ENCODE results near the gene SH3PXD2A. TPM values are rescaled to one million over a fixed set of nuclear protein-coding genes. Genes with fewer than 3 reads are reported as not detected.

SH3PXD2A gene
- total and polyA plus RNA-seq, 12 donors, result 5.7 to 34.5 (median 19.2) TPM

DNA sequence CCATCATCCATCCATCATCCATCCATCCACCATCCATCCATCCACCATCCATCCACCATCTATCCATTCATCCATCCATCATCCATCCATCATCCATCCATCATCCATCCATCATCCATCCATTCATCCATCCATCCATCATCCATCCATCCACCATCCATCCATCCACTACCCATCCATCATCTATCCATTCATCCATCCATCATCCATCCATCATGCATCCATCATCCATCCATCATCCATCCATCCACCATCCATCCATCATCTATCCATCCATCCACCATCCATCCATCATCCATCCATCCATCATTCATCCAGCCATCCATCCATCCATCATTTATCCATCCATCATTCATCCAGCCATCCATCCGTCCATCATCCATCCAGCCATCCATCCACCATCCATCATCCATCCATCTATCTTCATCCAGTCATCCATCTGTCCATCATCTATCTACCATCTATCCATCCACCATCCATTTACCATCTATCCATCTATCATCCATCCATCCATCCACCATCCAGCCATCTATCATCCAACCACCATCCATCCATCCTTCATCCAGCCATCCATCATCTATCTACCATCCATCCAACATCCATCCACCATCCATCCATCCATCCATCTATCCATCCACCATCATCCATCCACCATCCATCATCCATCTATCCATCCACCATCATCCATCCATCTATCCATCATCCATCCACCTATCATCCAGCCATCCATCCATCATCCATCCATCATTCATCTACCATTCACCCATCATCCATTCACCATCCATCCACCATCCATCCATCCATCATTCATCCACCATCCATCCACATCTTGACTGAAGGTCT lies 153.8 kb downstream of the SH3PXD2A start:
- WGBS, 4 donors, result 29 to 81% (median 46%) methylated on average over 1 of the region's 1 CpG
- Histone ChIP-seq H3K27me3 (no peaks in the 10 kb centered on the region), H3K9me3 (replicated peaks in 1 of 3) (no peaks in the 10 kb centered on the region), H3K36me3 (replicated peaks in 1 of 2) (no peaks in the 10 kb centered on the region), H3K4me1 (replicated peaks in 1 of 2) (peaks cover 0 to 2% of the 10 kb centered on the region in 2 donors), H3K4me3 (no peak overlapping the region), H3K27ac (no peak overlapping the region)
- DNase-seq, result no peak
- no peak for TF ChIP-seq CTCF (IDR thresholded peaks at IDR 0.05)
- TF ChIP-seq POLR2A (IDR thresholded peaks at IDR 0.05), result no peak
- intact Hi-C loops (cut with DNase I), result no loop called here

GRCh38 chr10:103700436-103700715 lies 155.0 kb downstream of the SH3PXD2A start:
- no peaks in the 10 kb centered on the region for H3K27me3 ChIP-seq
- H3K4me1 ChIP-seq (replicated peaks in 1 of 2), result peaks cover 0 to 12% of the 10 kb centered on the region in 2 donors
- no peak overlapping the region for H3K27ac ChIP-seq
- no peak for DNase-seq
- no peaks in the 10 kb centered on the region for H3K9me3 ChIP-seq (replicated peaks in 1 of 3)
- no peaks in the 10 kb centered on the region for H3K36me3 ChIP-seq (replicated peaks in 1 of 2)
- TF ChIP-seq CTCF (IDR thresholded peaks at IDR 0.05) (no peak), POLR2A (IDR thresholded peaks at IDR 0.05) (no peak)
- intact Hi-C loops (cut with DNase I), result no loop called here
- H3K4me3 ChIP-seq, result no peak overlapping the region

DNA sequence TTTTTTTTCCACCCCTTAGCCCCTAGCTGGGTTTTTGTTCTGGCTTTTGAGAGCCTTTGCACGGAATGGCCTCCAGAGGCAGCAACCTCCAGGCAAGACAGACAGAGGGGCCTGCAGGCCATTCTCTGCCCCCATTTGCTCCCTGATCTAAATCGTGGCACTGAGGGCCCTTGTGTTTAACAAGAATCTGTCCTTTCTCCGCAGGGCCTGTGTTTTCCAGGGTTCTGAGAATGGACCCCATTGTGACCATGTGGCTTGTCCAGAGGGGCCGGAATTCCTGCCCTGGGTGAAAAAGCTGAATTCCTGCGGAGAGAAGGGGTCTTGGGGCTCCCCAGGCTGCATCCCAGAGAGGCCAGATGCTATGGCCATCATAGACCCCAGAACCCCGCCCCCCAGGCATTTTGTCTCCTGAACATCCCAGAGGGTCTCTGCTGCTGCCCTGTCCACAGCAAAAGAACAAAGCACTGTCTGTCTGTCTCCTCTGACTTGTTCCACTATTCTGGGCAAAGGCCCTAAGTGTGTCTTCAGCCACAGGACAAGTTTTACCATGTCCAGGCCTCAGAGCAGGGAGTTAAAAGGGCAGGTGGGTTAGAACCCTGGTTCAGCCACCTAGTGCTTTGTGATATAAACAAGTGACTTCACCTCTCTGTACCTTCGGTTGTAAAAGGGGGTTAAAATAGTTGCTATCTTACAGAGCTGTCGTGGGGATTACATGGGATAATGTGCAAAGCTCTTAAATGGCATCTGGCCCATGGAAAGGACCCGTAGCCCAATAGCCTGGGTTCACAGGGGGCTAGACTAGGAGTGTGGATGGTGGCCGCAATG lies 155.6 kb downstream of the SH3PXD2A start:
- H3K27ac ChIP-seq, result no peak overlapping the region
- TF ChIP-seq CTCF (IDR thresholded peaks at IDR 0.05) (no peak), POLR2A (IDR thresholded peaks at IDR 0.05) (no peak)
- no peak overlapping the region for H3K4me3 ChIP-seq
- no peak for DNase-seq
- no peaks in the 10 kb centered on the region for H3K27me3 ChIP-seq
- whole genome bisulfite sequencing, 4 donors, result 74 to 85% (median 79%) methylated on average over 10 of the region's 10 CpGs
- H3K36me3 ChIP-seq (replicated peaks in 1 of 2), result no peaks in the 10 kb centered on the region
- no peaks in the 10 kb centered on the region for H3K9me3 ChIP-seq (replicated peaks in 1 of 3)
- H3K4me1 ChIP-seq (replicated peaks in 1 of 2), result peaks cover 0 to 12% of the 10 kb centered on the region in 2 donors
- intact Hi-C loops (cut with DNase I), result no loop called here

DNA sequence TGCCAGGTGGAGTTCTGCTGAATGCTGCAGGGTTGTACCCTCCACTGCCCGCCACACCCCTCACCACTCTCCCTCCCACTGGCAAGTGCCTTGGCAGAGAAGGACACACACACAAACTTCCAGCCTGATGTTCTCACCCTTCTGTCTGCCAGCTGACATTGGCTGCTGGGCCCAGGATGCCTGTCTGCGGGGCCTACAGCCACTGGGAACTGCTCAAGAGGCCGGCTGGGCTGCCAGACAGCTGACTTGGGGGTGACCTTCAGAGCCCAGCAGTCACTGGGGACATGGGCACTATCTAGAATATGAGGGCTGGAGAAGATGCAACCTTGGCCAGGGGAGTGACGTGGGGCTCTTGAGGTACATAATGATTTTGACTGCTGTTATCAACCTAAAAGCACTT lies 157.1 kb downstream of the SH3PXD2A start:
- TF ChIP-seq CTCF (IDR thresholded peaks at IDR 0.05), result no peak
- no peak for TF ChIP-seq POLR2A (IDR thresholded peaks at IDR 0.05)
- DNase-seq, result no peak
- no peaks in the 10 kb centered on the region for H3K36me3 ChIP-seq (replicated peaks in 1 of 2)
- WGBS, 4 donors, result 80 to 95% (median 85%) methylated on average over 3 to 4 of the region's 4 CpGs
- peaks cover 0 to 16% of the 10 kb centered on the region in 2 donors for H3K4me1 ChIP-seq (replicated peaks in 1 of 2)
- H3K27me3 ChIP-seq, result no peaks in the 10 kb centered on the region
- no peak overlapping the region for H3K27ac ChIP-seq
- intact Hi-C loops (cut with DNase I), result no loop called here
- no peak overlapping the region for H3K4me3 ChIP-seq
- H3K9me3 ChIP-seq (replicated peaks in 1 of 3), result no peaks in the 10 kb centered on the region

Data from adrenal gland (tissue), 12 donors.